Psoas muscle (tissue), 8 donors: ENCODE results near the gene PCNX2. TPM values are rescaled to one million over a fixed set of nuclear protein-coding genes. Genes with fewer than 3 reads are reported as not detected.

Experiments
- ATAC-seq, 4 donors: fragments of 200-7000 bp; cut with Tn5 transposase; one replicate each; pipeline ENCODE4 v1.9.1; 2020; ENCODE audit warnings: moderate library complexity in 3 of 4, mild to moderate bottlenecking in 2 of 4
- DNase-seq, 2 donors: peaks; one replicate each; pipeline ENCODE4 v3.0.0-alpha.2; 2020
- H3K27ac ChIP-seq: fragments of 200-600 bp; one replicate; pipeline ENCODE4 v1.8.0; 2022
- H3K27me3 ChIP-seq, 3 donors: fragments of 200-600 bp in 1 of 3; one replicate each; pipeline versions ENCODE4 v1.6.1 to v1.8.0; 2013 to 2022; ENCODE audit warnings: low read length in 2 of 3, mild to moderate bottlenecking in 2 of 3, moderate library complexity in 1 of 3; ENCODE audit not compliant: insufficient read depth in 3 of 3
- H3K36me3 ChIP-seq, 2 donors: fragments of 200-600 bp in 1 of 2; one replicate each; pipeline versions ENCODE4 v1.6.1 to v1.8.0; 2013 to 2022; ENCODE audit warnings: low read depth in 1 of 2, mild to moderate bottlenecking in 1 of 2, moderate library complexity in 1 of 2; ENCODE audit not compliant: insufficient read depth in 1 of 2
- H3K4me1 ChIP-seq: fragments of 200-600 bp; one replicate; pipeline ENCODE4 v1.8.0; 2022
- H3K4me3 ChIP-seq: fragments of 200-600 bp; one replicate; pipeline ENCODE4 v1.8.0; 2022; ENCODE audit warnings: mild to moderate bottlenecking
- H3K9me3 ChIP-seq: fragments of 200-600 bp; one replicate; pipeline ENCODE4 v1.8.0; 2022
- WGBS, 3 donors: extraction: QIAGEN DNeasy Blood & Tissue Kit; methylation state at CpG; one replicate each; pipeline versions ENCODE4 v1.1.6 to v1.1.7; 2013; 5-methylcytosine and 5-hydroxymethylcytosine counted together
- intact Hi-C, 2 donors: fragments of 100-400 bp; cut with DNase I; formaldehyde crosslinking; loops; one replicate each; pipeline versions ENCODE4 v1.11.0 to v1.14.2; 2022
- polyA plus RNA-seq, 3 donors: library from polyadenylated mRNA; stranded (reverse); fragments of 200-250 nt; gene quantifications; one replicate each; pipeline ENCODE4 v1.2.3, GENCODE V29; 2013
- total RNA-seq, 4 donors: library from RNA; stranded (reverse); fragmentation: NEBNext Ultra II Directional in 2 of 4; extraction: Animal tissue kit (Norgen Biotek cat#: 25700) in 2 of 4; gene quantifications; one replicate each; pipeline versions ENCODE4 v1.2.1 to v1.2.4, GENCODE V29; 2021 to 2023
- TF ChIP-seq, protein P1 (sequence below): fragments of 200-600 bp; IDR thresholded peaks from one replicate; pipeline ENCODE4 v1.8.0; 2022; ENCODE audit warnings: antibody characterized with exemption
- donor health status: healthy with polysubstance abuse.
- donor health status: DM: no; HTN: no; CAD: no; lungs with moderate emphysema.
- donor health status: Bipolar disorder and iron deficiency.
- donor health status: healthy.
- donor health status: DM: yes; HTN: yes; CAD: no.
- donor health status: DM: no; HTN: no; CAD: no.
- donor health status: DM: no; HTN: no; CAD: no.
- donor health status: DM: yes; HTN: yes; CAD: no.

PCNX2 gene
- total and polyA plus RNA-seq, 7 donors = 0.16 to 1.1 (median 0.54) TPM

DNA sequence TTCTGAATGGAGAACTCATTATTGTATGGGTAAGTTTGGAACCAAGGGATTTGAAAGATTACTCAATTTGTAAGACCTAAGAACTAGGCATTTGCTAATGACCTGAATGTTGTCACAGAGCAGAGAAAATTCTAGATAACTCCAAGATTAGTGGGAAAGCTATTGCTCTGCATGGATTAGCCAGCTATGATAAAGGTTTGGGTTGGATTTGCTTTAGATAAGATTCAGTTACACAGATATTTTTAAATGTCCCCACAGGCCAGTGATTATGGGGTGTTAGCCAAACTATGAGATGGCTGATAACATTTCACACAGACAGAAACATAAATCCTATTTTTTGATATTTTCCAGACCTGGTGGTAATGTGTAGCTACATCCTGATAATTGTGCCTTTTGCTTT, 256.9 kb downstream of the PCNX2 start:
- H3K36me3 ChIP-seq = no peaks in the 10 kb centered on the region
- H3K9me3 ChIP-seq = no peaks in the 10 kb centered on the region
- H3K27ac ChIP-seq = no peak overlapping the region
- H3K4me1 ChIP-seq = no peaks in the 10 kb centered on the region
- intact Hi-C loops = no loop called here
- ATAC-seq = no peak
- H3K4me3 ChIP-seq = no peak overlapping the region
- DNase-seq = no peak
- TF ChIP-seq, protein P1, sequence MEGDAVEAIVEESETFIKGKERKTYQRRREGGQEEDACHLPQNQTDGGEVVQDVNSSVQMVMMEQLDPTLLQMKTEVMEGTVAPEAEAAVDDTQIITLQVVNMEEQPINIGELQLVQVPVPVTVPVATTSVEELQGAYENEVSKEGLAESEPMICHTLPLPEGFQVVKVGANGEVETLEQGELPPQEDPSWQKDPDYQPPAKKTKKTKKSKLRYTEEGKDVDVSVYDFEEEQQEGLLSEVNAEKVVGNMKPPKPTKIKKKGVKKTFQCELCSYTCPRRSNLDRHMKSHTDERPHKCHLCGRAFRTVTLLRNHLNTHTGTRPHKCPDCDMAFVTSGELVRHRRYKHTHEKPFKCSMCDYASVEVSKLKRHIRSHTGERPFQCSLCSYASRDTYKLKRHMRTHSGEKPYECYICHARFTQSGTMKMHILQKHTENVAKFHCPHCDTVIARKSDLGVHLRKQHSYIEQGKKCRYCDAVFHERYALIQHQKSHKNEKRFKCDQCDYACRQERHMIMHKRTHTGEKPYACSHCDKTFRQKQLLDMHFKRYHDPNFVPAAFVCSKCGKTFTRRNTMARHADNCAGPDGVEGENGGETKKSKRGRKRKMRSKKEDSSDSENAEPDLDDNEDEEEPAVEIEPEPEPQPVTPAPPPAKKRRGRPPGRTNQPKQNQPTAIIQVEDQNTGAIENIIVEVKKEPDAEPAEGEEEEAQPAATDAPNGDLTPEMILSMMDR = no peak
- H3K27me3 ChIP-seq = no peaks in the 10 kb centered on the region

DNA sequence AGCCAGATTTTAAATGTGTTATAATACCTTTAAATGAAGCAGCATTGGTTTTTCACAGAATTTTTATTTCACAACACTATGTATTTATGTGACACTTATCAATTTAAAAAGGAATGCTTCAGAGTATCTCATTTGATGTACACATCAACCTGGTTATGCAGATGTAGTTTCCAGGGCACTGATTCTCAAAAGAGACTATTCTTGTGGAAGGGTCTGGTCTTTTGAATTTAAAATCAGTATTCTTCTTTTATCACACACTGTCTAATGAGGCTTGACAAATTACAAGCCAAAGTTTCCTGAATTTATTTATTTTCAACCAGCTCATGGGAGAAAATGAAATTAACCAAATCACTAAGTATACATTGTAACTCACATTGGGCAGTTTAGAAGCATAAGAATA, 257.7 kb downstream of the PCNX2 start:
- TF ChIP-seq, protein P1 = no peak

DNA sequence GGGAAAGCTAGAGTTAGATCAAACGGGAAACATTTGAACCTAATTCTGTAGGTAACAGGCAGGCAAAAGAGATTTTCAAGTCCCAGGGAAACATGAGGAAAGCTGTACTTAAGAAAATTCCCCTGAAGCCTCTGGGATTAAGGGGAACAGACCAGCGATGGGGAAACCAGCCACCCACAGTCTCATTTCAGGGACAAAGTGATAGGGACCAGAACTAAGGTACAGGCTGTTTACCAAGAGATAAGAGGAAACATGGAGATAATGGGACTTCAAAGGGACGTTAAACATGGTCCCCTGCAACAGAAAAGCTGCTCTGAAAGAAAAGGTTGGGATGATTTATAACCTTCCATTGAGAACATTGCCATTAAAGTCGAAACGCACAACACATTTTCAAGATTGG, 260.7 kb downstream of the PCNX2 start:
- intact Hi-C loops = no loop called here
- no peak for ATAC-seq
- 56 to 62% (median 56%) methylated on average over 5 of the region's 5 CpGs for WGBS, 3 donors

More for the DNA sequence above, 257.7 kb downstream of the PCNX2 start:
- Histone ChIP-seq H3K27ac (no peak overlapping the region), H3K4me1 (no peaks in the 10 kb centered on the region), H3K9me3 (no peaks in the 10 kb centered on the region), H3K4me3 (no peak overlapping the region), H3K36me3 (no peaks in the 10 kb centered on the region), H3K27me3 (no peaks in the 10 kb centered on the region)
- ATAC-seq (no peak), DNase-seq (no peak)
- intact Hi-C loops = no loop called here

DNA sequence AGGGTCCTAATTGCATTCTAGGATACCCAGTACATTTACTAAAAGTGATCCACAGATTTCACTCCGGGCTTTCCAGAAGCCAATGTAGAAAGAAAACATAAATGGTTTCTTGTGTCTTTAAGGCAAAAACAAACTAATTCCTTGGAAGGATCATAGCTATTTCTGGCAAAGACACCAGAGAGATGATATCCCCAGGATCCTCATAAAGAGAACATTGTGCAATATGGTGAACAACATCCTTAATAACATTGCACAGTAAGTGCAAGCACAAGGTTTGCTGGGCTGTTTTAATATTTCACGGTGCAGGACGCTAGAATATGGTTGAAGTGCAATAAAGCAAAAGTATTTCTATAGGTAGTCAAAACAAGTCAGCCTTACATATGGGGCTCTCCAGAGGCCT, 262.2 kb downstream of the PCNX2 start:
- DNase-seq = no peak
- H3K36me3 ChIP-seq = no peaks in the 10 kb centered on the region
- no peaks in the 10 kb centered on the region for H3K4me1 ChIP-seq
- no peaks in the 10 kb centered on the region for H3K27me3 ChIP-seq
- H3K9me3 ChIP-seq = no peaks in the 10 kb centered on the region
- TF ChIP-seq, protein P1 = no peak
- 68 to 81% (median 70%) methylated on average over 3 of the region's 3 CpGs for WGBS, 3 donors
- no peak overlapping the region for H3K27ac ChIP-seq
- ATAC-seq = peak in 1 of 4 donors; percentile 79
- intact Hi-C loops = no loop called here
- no peak overlapping the region for H3K4me3 ChIP-seq

More for the DNA sequence above, 260.7 kb downstream of the PCNX2 start:
- no peak for DNase-seq
- no peak overlapping the region for H3K27ac ChIP-seq
- TF ChIP-seq, protein P1 = no peak
- H3K27me3 ChIP-seq = no peaks in the 10 kb centered on the region
- H3K4me1 ChIP-seq = no peaks in the 10 kb centered on the region
- H3K9me3 ChIP-seq = no peaks in the 10 kb centered on the region
- H3K4me3 ChIP-seq = no peak overlapping the region
- no peaks in the 10 kb centered on the region for H3K36me3 ChIP-seq

DNA sequence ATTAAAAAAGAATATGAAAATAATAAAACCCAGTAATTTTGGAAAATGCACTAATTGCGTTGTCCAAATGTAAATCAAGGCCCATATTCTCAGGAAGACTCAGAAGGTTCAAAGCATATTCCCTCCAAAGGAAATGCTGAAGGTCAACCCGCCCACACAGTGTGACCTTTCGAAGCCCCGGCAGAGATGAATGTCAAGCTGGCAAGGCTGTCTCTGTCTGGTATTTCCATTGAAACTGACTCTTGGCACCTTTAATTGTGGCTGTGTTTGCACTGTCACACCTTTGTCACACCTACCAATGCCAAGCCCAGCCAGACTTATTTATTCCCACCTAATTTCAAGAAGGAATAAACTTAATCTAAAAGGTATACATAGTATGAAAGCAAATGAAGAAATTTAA, 262.6 kb downstream of the PCNX2 start:
- WGBS, 3 donors = 59 to 64% (median 59%) methylated on average over 4 of the region's 4 CpGs
- Histone ChIP-seq H3K27ac (no peak overlapping the region), H3K27me3 (no peaks in the 10 kb centered on the region), H3K4me1 (no peaks in the 10 kb centered on the region), H3K4me3 (no peak overlapping the region), H3K9me3 (no peaks in the 10 kb centered on the region), H3K36me3 (no peaks in the 10 kb centered on the region)
- DNase-seq (no peak), ATAC-seq (no peak)
- intact Hi-C loops = no loop called here
- TF ChIP-seq, protein P1 = no peak
